ENCODE data around the gene KHSRP. TPM values are rescaled to one million over a fixed set of nuclear protein-coding genes. Genes with fewer than 3 reads are reported as not detected.

KHSRP gene
- total RNA-seq, 2 donors from 2014 or later: 54.0 to 83.4 TPM

DNA sequence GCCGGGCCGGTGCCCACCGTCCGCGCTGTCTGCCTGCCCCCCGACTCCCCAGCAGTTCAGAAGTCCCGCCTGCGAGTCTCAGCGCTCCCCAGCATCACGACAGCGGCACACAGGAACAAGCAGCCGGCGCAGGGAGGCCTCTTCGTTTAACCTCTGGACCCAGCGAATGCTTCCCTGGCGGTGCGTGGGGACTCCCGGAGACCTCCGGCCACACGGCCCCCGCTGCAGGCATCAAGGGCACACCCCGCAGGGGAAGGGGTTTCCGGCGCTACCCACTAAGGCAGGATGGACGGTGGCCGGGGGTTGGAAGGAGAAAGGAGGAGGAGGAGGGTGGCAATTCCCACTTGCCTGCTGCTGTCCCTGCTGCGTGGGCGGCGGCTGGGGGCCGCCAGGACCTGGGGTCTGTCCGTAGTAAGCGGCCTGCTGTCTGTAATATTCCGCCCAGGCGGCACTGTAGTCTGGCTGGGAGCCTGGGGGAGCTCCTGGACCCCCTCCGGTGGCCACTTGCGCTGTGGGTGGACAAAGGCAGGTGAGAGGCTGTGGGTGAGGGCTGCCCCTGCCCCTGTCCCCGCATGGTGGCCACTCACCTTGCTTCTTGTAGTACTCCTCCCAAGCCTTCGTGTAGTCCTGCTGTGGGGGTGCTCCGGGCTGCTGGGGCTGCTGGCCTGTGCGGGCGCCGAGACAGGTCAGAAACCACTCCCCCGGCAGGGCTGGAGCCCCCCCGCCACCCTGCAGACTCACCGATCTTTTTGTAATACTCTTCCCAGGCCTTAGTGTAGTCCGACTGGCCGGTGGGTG lies 9.6 kb downstream of the KHSRP start:
- no peak for DNase-seq
- WGBS, 2 donors: 92 to 97% methylated on average over 30 to 41 of the region's 47 CpGs
- Histone ChIP-seq H3K36me3 (replicated peaks in 1 of 2; ENCODE audit: insufficient read depth in 1 of 2, low read depth in 2 of 2) (peaks cover 33 to 42% of the 10 kb centered on the region in 2 donors), H3K27me3 (no peaks in the 10 kb centered on the region), H3K4me3 (no peak overlapping the region), H3K9me3 (no peaks in the 10 kb centered on the region), H3K27ac (no peak overlapping the region), H3K4me1 (no peaks in the 10 kb centered on the region)
- TF ChIP-seq, protein P1, sequence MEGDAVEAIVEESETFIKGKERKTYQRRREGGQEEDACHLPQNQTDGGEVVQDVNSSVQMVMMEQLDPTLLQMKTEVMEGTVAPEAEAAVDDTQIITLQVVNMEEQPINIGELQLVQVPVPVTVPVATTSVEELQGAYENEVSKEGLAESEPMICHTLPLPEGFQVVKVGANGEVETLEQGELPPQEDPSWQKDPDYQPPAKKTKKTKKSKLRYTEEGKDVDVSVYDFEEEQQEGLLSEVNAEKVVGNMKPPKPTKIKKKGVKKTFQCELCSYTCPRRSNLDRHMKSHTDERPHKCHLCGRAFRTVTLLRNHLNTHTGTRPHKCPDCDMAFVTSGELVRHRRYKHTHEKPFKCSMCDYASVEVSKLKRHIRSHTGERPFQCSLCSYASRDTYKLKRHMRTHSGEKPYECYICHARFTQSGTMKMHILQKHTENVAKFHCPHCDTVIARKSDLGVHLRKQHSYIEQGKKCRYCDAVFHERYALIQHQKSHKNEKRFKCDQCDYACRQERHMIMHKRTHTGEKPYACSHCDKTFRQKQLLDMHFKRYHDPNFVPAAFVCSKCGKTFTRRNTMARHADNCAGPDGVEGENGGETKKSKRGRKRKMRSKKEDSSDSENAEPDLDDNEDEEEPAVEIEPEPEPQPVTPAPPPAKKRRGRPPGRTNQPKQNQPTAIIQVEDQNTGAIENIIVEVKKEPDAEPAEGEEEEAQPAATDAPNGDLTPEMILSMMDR (IDR thresholded peaks at IDR 0.05): no peak
- no peak for TF ChIP-seq POLR2A (IDR thresholded peaks at IDR 0.05)
- intact Hi-C loops (cut with DNase I): no loop called here
- ATAC-seq: no peak

DNA sequence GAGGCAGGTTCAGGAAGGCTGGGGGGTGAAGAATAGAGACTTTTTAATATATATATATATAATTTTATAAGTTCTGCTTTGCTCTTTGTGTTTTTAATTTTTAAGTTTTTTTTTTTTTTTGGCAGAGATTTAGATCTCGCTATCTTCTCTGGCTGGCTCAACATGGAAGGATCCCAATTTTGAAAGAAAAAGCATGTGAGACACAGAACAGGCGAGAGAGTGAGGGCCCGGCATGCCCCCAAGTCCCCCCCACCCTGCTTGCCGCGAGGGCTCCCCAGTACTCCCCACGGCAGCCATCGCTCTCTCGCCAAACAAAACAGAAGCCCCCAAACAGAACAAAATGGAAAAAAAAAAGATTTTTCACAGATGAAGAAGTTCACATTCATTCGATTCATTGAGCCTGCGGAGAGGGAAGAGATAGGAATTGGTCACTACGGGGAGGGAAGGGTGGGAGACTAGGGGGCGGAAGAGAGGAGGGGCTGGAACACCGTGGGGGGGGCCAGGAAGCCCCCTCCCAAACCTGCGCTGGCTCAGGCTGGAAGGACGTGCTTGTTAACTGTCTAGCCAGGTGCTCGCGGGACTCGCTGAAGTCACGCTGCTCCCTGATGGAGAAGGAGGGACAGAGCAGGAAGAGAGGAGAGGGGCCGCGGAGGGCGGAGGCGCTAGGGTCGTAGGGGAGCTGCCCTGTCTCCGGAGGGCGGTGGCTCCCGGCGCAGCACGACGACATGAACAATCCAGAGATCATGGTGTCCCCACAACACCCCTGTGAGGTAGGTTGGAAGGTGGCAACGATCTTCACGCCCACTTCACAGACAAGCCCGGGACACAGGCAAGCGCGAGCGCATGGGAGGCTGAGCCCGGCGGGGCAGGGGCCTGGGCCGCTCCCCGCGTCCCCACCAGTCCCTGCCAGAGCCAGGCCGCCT lies 10.6 kb downstream of the KHSRP start:
- no peak for DNase-seq
- 80 to 81% methylated on average over 21 to 39 of the region's 42 CpGs for WGBS, 2 donors
- no peaks in the 10 kb centered on the region for H3K9me3 ChIP-seq
- TF ChIP-seq, protein P1 (IDR thresholded peaks at IDR 0.05): no peak
- TF ChIP-seq POLR2A (IDR thresholded peaks at IDR 0.05): no peak
- no peak for ATAC-seq
- no peaks in the 10 kb centered on the region for H3K27me3 ChIP-seq
- intact Hi-C loops (cut with DNase I): no loop called here
- H3K36me3 ChIP-seq (replicated peaks in 1 of 2; ENCODE audit: insufficient read depth in 1 of 2, low read depth in 2 of 2): peaks cover 33 to 40% of the 10 kb centered on the region in 2 donors
- no peak overlapping the region for H3K27ac ChIP-seq
- H3K4me1 ChIP-seq: no peaks in the 10 kb centered on the region
- no peak overlapping the region for H3K4me3 ChIP-seq

DNA sequence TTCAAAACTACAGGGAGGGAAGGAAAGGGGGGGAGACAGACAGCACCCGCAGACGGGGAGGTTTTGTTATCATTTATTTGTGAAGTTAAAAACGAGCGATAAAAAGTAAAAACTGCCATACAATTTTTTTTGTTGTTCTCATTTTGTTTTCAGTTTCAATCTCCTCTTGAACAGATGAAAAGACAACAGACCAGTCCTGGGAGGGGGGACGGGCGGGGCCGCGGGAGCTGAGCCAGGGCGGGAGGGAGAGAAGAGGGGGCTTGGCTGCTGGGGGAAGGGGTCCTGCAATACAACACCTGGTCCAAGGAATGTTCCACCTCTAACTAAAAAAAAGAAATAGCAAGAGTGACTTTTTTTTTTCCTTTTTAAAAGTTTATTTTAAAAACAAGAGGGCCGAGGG lies 11.3 kb downstream of the KHSRP start:
- no peak for TF ChIP-seq POLR2A (IDR thresholded peaks at IDR 0.05)
- TF ChIP-seq, protein P1 (IDR thresholded peaks at IDR 0.05): no peak
- H3K27ac ChIP-seq: no peak overlapping the region
- intact Hi-C loops (cut with DNase I): no loop called here
- no peaks in the 10 kb centered on the region for H3K4me1 ChIP-seq
- peaks cover 29 to 33% of the 10 kb centered on the region in 2 donors for H3K36me3 ChIP-seq (replicated peaks in 1 of 2; ENCODE audit: insufficient read depth in 1 of 2, low read depth in 2 of 2)
- DNase-seq: no peak
- no peaks in the 10 kb centered on the region for H3K9me3 ChIP-seq
- H3K27me3 ChIP-seq: no peaks in the 10 kb centered on the region
- 56 to 60% methylated on average over 10 of the region's 10 CpGs for WGBS, 2 donors
- H3K4me3 ChIP-seq: no peak overlapping the region
- no peak for ATAC-seq

DNA sequence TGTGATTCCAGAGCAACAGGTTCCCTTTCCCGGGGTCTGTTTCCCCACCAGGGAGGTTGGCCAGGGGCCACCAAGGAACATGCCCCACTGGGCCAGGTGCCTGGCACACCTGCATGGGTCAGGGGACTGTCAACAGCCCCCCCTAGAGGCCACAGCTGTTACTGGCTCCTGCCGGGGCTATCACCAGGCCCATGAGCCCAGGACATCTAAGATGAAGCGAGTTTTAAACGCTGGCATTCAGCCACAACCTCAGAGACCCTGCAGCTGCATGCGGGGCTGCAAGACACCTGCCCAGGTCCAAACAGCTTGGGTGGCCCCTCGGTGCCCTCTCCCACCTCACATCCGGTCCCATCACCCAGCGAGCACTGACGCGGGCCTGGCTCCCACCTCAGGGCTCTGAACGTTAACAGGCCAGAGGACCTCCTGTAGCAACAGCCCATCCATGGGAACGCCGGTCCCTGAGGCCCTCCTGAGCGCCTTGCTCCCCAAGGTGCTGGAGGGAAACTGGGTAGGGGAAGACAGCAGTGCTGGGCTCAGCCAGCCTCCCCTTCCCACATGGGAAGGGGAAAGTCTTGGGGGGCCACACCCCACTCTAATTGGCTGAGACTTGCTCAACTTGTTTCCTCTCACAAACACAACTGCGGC lies 12.0 kb downstream of the KHSRP start:
- no peak overlapping the region for H3K4me3 ChIP-seq
- H3K9me3 ChIP-seq: no peaks in the 10 kb centered on the region
- no peak overlapping the region for H3K27ac ChIP-seq
- no peaks in the 10 kb centered on the region for H3K4me1 ChIP-seq
- WGBS, 2 donors: 29 to 57% methylated on average over 2 to 15 of the region's 15 CpGs
- DNase-seq (peak; percentile 39 to 65 (median 58)), ATAC-seq (peak; percentile 59)
- TF ChIP-seq POLR2A (IDR thresholded peaks at IDR 0.05): no peak
- TF ChIP-seq, protein P1 (IDR thresholded peaks at IDR 0.05): peak in 6 of 7 experiments; percentile 33 to 42 (median 33)
- H3K36me3 ChIP-seq (replicated peaks in 1 of 2; ENCODE audit: insufficient read depth in 1 of 2, low read depth in 2 of 2): peaks cover 28 to 29% of the 10 kb centered on the region in 2 donors
- H3K27me3 ChIP-seq: no peaks in the 10 kb centered on the region
- intact Hi-C loops (cut with DNase I): no loop called here
